ENCODE results near the gene VPS37C.

GRCh38 chr11:61095021-61095420 lies 66.2 kb downstream of the VPS37C start:
- TF ChIP-seq CTCF (IDR thresholded peaks at IDR 0.05) (no peak), POLR2A (IDR thresholded peaks at IDR 0.05) (no peak)

All from transverse colon (tissue), 3 donors.